ENCODE data around the gene HOXA1.

DNA sequence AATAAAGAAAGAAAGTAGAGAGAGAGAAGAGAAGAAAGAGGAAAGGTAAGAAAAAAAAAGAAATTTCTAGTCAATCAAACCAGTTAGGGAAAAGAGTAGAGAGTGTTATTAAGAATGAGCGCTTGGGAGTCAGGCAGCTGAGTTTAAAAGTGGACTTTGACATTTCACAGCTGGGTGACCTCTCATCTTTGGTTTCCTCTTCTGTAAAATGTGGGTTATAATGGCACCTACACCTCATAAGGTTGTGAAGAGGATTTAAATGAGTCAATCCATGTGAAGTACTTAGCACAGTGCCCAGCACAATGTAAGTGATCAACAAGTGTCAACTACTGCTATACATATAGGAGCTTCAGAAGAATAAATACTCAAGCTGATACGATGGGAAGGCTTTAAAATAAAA, 12.2 kb downstream of the HOXA1 start:
- TF ChIP-seq POLR2A (IDR thresholded peaks at IDR 0.05; ENCODE audit: low read length) (no peak), GATA1 (IDR thresholded peaks at IDR 0.05; ENCODE audit: low read depth, low read length) (no peak)

All from erythroblast (primary cell).